ENCODE data around the gene RPL35A.
A peak's percentile ranks its signal among the peaks of the same experiment; 100 is the strongest.
"Not testable (repeated sequence)": the region's sequence is repeated elsewhere in the genome, so short reads cannot be mapped to it uniquely, and the experiment has no call there.

The RPL35A gene

DNA sequence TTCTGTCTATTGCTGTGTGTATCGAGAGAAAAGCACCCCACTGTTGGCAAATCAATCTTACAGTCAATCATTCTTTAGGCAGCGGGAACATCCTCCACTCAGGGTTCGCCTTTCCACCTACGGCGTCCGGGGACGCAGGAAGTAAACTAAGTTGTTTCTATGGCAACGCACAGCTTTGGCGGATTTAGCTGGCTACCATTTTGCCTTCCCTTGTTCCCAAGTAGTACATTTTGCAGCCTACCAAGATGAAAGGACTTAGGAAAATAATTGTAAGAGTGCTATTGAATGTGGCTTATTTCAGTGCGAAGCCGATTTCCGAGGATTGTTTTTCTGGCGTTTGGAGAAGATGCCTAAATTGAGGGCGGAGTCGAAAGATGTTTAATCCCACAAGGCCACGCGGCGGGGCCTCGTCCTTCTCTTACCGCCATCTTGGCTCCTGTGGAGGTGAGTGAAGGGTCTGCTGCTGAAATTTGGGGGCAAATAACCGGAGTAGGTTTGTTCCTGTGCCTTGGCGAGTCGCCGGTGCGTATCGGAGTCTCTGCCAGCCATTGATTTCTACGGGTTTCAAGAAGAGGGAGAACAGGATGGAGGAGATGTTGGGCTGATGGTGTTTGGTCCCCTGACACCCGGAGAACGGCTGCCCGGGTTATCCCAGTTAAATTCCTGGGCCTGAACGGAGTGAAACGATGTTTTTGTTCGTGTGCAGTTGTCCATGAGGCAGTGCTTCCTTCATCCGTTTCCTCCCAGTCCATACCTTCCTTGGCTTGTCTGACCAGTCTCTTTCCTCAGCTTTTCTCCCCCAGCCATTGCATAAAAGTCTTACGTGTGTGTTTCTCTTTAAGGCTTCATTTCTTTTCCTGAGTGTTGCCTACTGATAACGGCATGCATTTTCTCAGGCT, at the start of gene RPL35A:
RPL35A (plus strand) TSS at position 413 of the 899 bp plus-strand sequence. CDS start 778 bp downstream, outside the sequence.
- DNase-seq = peak; percentile 99

GRCh38 chr3:197901626-197902025, 48.4 kb upstream of the RPL35A start:
- no peak for DNase-seq

DNA sequence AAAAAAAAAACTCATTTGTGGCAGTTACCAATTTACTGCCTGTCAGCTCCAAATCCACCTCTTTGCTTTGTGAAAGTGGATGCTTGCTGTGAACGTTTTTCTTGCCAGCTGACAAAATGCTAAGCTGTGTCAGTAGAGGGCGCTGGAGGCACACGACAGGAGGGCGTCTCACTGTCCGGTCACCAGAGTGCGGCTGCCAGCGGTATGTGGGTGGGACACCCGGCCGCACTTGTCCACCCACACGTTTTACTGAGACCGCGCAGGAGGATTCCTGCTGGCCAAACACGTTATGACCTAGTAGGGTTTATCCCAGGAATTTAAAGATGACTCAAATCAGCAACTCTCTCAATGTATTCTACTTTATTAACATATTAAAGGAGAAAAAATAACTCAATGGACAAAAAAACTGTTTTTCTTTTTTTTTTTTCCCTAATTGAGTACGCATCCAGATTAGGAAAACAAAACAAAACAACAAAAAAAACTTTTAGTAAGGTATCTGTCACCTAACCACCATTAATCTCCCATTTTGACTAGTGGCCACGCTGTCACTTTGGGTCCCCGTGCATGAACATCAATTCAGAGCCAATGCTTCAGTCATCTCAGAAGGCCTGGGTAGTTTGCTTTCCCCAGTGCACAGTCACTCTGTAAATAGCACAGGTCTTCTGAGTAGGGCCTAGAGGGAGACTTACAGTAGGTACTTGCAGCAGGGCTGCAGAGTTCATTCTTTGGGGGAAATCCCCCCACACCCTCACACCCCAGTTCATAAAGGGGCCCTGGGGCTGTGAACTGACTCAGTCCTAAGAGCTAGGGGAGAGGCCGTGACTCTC, 43.8 kb upstream of the RPL35A start:
- DNase-seq = peak; percentile 40

GRCh38 chr3:197906850-197907187, 43.2 kb upstream of the RPL35A start:
- no peak for DNase-seq

GRCh38 chr3:197907196-197907595, 42.8 kb upstream of the RPL35A start:
- DNase-seq = no peak

GRCh38 chr3:197908550-197908949, 41.4 kb upstream of the RPL35A start:
- not testable (repeated sequence) for DNase-seq

DNA sequence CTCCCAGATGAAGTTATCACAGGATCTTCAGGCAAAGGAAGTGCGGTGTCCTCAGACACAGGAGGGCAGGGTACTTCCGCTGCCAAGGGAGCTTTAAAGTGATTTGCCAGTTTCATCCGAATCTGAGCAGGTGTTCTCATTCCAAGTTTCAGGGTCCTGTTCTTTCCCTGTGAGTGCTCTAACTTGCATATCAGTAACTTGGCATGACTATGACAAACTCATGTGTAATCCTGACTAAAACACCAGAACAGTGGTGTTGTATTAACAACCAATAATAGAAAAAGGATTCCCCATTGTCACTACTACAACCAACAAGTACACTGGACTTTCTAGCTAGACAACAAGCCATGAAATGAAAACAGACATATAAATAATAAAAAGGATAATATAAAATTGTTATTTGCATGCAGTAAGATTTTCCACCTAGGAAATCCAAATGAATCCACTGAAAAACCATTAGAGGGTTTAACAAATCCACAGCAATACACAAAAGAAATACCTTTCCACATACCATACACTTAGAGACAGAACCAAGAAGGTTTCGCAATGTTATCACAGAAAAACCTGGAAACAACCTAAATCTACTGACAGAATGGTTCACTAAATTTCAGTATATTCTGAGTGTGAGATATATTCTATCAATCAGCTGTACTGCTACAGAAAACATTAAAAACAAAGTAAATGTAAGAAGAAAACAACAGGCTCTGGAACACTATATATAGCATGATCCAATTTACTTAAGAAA, 40.9 kb upstream of the RPL35A start:
- no peak for DNase-seq

DNA sequence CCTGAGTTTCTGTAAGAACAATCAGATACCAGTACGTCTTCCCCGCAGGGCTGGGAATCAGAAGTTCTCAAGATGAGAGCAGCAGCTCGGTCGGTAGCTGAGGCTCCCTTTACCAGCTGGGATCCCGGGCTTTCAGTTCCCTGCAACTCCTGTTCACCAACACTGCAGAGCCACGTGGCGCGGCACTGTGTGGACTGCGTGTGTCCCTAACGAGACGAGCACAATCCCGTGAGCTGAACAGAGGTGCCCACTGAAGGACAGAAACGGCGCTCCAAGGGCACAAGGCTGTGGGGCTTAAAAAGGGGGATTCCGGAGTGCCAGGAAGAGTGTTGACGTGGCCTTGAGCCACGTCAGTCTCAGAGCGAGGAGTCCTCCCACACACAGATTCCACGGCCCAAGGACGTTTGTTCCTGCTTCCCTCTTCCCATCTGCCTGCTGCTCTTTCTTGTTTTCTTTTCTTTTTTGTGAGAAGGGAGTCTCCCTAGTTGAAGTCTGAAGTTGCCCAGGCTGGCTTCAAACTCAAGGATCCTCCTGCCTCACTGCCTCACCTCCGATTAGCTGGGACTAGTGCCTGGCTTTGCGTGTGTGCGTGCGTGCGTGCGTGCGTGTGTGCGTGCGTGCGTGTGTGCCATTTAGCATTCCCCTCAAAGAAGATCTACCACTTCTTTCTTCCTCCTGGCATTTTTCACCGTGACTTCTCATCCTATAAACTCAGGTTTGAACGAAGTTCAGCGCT, 37.1 kb upstream of the RPL35A start:
- no peak for DNase-seq

- DNase-seq = no peak
Observed at GRCh38 chr3:197913641-197914380, 36.2 kb upstream of the RPL35A start.

DNA sequence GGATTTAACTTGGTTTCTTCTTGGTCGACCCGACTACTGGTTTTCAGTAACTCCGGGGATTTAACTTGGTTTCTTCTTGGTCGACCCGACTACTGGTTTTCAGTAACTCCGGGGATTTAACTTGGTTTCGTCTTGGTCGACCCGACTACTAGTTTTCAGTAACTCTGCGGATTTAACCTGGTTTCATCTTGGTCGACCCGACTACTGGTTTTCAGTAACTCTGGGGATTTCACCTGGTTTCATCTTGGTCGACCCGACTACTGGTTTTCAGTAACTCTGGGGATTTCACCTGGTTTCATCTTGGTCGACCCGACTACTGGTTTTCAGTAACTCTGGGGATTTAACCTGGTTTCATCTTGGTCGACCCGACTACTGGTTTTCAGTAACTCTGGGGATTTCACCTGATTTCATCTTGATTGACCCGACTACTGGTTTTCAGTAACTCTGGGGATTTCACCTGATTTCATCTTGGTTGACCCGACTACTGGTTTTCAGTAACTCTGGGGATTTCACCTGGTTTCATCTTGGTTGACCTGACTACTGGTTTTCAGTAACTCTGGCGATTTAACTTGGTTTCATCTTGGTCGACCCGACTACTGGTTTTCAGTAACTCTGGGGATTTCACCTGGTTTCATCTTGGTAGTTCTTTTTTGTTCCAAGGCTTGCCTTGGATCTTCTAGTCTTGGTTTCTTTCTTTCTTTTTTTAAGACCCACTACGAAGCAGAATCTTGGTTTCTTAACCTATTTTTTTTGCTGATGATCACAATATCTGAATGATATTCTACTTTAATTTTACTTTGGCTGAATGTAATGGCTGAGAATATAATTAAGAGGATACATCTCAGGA, 28.3 kb upstream of the RPL35A start:
- DNase-seq = not testable (repeated sequence)

- no peak for DNase-seq
Observed at GRCh38 chr3:197926418-197926817, 23.6 kb upstream of the RPL35A start.

DNA sequence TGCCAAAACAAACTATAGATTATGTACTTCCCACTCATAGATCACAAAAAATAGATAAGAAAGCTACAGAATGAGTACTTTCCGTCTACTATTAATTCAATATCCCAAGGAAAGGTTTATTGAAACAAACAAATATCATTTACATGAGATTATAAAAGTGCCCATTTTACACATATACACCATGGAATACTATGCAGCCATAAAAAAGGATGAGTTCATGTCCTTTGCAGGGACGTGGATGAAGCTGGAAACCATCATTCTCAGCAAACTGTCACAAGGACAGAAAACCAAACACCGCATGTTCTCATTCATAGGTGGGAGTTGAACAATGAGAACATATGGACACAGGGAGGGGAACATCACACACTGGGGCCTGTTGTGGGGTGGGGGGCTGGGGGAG, 22.4 kb upstream of the RPL35A start:
- DNase-seq = not testable (repeated sequence)

- no peak for DNase-seq
Observed at GRCh38 chr3:197936819-197937384, 13.1 kb upstream of the RPL35A start.

- DNase-seq = no peak
Observed at GRCh38 chr3:197940745-197941384, 9.1 kb upstream of the RPL35A start.

DNA sequence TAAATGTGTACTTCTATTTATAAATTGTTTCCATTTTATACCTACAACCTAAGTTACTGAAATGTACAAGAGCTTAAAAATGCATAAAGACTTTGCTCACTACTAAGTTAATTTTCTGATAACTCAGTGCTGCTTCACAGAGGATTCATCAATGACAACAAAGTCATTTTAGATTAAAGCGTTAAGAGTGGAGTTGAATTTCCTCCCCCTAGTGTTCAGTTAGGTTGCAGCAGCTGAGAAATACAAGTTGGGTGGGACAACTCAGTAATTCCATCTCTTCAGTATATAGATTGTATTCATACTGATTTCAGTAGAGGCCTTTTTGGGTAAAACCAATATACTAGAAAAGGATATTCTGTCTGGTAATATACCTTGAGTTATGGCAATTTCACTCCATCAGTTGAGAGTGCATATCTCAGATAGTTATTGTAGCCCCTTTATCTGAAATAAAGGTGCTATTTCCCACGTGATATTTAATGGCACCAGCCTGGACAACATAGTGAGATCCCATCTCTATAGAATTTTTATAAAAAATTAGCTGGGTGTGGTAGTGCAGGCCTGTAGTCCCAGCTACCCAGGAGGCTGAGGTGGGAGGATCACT, 6.9 kb upstream of the RPL35A start:
- DNase-seq = peak; percentile 32

GRCh38 chr3:197949191-197949777, 706 bp upstream of the RPL35A start:
- DNase-seq = no peak

DNA sequence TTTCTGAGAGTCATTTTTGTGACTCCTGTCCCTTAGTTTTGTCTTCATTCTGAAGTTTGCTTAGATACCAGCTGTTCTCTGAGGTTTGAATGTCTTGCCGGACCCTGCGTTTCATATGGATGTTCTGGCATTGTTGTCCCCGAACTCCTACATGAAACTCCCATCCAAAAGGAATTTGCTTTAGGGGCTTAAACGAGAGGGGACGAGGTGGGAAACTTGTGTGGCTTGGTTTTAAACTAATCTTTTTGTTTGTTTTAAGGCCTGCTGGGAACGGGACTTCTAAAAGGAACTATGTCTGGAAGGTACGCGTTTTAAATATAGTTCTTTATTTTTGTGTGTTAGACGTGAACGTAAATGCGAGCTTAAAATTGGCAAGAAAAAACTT, 679 bp downstream of the RPL35A start:
- no peak for DNase-seq

DNA sequence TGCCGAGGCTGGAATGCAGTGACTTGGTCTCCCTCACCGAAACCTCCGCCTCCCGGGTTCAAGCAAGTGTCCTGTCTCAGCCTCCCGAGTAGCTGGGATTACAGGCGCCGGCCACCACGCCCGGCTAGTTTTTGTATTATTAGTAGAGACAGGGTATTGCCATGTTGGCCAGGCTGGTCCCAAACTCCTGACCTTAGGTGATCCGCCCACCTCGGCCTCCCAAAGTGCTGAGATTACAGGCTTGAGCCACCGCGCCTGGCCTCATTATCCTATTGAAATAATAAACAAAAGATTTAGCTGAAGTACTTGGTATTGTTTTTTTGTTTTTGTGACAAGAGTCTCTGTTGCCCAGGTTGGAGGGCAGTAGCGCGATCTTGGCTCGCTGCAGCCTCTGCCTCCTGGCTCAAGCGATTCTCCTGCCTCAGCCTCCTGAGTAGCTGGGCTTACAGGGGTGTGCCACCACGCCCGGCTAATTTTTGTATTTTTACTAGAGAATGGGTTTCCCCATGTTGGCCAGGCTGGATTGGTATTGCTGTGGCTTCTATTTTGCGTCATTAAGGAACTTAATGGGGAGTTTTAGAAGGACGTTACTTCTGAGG, 1.5 kb downstream of the RPL35A start:
- DNase-seq = no peak

GRCh38 chr3:197952440-197952839, 2.5 kb downstream of the RPL35A start:
- no peak for DNase-seq

Measured in DMS 273 treated with DMSO at 0.1 percent for 48 hours (cell line).